ENCODE data around the gene KANSL1.

Gene KANSL1

DNA sequence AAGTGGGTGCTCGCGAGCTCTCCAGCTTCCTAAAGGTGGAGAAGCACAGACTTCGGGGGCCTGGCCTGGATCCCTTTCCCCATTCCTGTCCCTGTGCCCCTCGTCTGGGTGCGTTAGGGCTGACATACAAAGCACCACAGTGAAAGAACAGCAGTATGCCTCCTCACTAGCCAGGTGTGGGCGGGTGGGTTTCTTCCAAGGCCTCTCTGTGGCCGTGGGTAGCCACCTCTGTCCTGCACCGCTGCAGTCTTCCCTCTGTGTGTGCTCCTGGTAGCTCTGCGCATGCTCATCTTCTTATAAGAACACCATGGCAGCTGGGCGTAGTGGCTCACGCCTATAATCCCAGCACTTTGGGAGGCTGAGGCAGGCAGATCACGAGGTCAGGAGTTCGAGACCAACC lies 196.1 kb downstream of the KANSL1 start (continued):
- no peak for TF ChIP-seq ZNF70 (CRISPR knock-in tag; IDR thresholded peaks at IDR 0.05)

DNA sequence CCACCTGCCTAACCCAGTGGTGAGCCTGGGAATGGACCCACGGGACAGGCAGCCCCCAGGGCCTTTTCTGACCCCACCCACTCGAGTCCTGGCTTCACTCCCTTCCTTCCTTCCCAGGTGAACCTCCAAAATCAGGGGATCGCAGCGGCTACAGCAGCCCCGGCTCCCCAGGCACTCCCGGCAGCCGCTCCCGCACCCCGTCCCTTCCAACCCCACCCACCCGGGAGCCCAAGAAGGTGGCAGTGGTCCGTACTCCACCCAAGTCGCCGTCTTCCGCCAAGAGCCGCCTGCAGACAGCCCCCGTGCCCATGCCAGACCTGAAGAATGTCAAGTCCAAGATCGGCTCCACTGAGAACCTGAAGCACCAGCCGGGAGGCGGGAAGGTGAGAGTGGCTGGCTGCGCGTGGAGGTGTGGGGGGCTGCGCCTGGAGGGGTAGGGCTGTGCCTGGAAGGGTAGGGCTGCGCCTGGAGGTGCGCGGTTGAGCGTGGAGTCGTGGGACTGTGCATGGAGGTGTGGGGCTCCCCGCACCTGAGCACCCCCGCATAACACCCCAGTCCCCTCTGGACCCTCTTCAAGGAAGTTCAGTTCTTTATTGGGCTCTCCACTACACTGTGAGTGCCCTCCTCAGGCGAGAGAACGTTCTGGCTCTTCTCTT lies 196.8 kb downstream of the KANSL1 start:
- TF ChIP-seq ZNF70 (CRISPR knock-in tag; IDR thresholded peaks at IDR 0.05), result no peak
- TF ChIP-seq GLIS3 (CRISPR knock-in tag; IDR thresholded peaks at IDR 0.05), result no peak
- no peak for TF ChIP-seq ZFP30 (CRISPR knock-in tag; IDR thresholded peaks at IDR 0.05)
- TF ChIP-seq BACH2 (CRISPR knock-in tag; IDR thresholded peaks at IDR 0.05; ENCODE audit: borderline replicate concordance), result no peak
- TF ChIP-seq, protein P1, sequence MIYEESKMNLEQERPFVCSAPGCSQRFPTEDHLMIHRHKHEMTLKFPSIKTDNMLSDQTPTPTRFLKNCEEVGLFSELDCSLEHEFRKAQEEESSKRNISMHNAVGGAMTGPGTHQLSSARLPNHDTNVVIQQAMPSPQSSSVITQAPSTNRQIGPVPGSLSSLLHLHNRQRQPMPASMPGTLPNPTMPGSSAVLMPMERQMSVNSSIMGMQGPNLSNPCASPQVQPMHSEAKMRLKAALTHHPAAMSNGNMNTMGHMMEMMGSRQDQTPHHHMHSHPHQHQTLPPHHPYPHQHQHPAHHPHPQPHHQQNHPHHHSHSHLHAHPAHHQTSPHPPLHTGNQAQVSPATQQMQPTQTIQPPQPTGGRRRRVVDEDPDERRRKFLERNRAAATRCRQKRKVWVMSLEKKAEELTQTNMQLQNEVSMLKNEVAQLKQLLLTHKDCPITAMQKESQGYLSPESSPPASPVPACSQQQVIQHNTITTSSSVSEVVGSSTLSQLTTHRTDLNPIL (CRISPR knock-in tag; IDR thresholded peaks at IDR 0.05; ENCODE audit: low read depth), result no peak
- TF ChIP-seq, protein P2, sequence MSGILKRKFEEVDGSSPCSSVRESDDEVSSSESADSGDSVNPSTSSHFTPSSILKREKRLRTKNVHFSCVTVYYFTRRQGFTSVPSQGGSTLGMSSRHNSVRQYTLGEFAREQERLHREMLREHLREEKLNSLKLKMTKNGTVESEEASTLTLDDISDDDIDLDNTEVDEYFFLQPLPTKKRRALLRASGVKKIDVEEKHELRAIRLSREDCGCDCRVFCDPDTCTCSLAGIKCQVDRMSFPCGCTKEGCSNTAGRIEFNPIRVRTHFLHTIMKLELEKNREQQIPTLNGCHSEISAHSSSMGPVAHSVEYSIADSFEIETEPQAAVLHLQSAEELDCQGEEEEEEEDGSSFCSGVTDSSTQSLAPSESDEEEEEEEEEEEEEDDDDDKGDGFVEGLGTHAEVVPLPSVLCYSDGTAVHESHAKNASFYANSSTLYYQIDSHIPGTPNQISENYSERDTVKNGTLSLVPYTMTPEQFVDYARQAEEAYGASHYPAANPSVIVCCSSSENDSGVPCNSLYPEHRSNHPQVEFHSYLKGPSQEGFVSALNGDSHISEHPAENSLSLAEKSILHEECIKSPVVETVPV (CRISPR knock-in tag; IDR thresholded peaks at IDR 0.05), result no peak
- TF ChIP-seq SNAI2 (CRISPR knock-in tag; IDR thresholded peaks at IDR 0.05), result no peak
- TF ChIP-seq, protein P3, sequence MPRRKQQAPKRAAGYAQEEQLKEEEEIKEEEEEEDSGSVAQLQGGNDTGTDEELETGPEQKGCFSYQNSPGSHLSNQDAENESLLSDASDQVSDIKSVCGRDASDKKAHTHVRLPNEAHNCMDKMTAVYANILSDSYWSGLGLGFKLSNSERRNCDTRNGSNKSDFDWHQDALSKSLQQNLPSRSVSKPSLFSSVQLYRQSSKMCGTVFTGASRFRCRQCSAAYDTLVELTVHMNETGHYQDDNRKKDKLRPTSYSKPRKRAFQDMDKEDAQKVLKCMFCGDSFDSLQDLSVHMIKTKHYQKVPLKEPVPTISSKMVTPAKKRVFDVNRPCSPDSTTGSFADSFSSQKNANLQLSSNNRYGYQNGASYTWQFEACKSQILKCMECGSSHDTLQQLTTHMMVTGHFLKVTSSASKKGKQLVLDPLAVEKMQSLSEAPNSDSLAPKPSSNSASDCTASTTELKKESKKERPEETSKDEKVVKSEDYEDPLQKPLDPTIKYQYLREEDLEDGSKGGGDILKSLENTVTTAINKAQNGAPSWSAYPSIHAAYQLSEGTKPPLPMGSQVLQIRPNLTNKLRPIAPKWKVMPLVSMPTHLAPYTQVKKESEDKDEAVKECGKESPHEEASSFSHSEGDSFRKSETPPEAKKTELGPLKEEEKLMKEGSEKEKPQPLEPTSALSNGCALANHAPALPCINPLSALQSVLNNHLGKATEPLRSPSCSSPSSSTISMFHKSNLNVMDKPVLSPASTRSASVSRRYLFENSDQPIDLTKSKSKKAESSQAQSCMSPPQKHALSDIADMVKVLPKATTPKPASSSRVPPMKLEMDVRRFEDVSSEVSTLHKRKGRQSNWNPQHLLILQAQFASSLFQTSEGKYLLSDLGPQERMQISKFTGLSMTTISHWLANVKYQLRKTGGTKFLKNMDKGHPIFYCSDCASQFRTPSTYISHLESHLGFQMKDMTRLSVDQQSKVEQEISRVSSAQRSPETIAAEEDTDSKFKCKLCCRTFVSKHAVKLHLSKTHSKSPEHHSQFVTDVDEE (CRISPR knock-in tag; IDR thresholded peaks at IDR 0.05), result no peak
- no peak for TF ChIP-seq TCF4 (CRISPR knock-in tag; IDR thresholded peaks at IDR 0.05; ENCODE audit: borderline replicate concordance)
- no peak for TF ChIP-seq ARNTL (CRISPR knock-in tag; IDR thresholded peaks at IDR 0.05; ENCODE audit: borderline replicate concordance, low read depth)
- TF ChIP-seq PPARA (CRISPR knock-in tag; IDR thresholded peaks at IDR 0.05; ENCODE audit: borderline replicate concordance), result no peak
- TF ChIP-seq ISL1 (CRISPR knock-in tag; IDR thresholded peaks at IDR 0.05), result no peak
- no peak for TF ChIP-seq ZNF8 (CRISPR knock-in tag; IDR thresholded peaks at IDR 0.05)
- TF ChIP-seq, protein P4, sequence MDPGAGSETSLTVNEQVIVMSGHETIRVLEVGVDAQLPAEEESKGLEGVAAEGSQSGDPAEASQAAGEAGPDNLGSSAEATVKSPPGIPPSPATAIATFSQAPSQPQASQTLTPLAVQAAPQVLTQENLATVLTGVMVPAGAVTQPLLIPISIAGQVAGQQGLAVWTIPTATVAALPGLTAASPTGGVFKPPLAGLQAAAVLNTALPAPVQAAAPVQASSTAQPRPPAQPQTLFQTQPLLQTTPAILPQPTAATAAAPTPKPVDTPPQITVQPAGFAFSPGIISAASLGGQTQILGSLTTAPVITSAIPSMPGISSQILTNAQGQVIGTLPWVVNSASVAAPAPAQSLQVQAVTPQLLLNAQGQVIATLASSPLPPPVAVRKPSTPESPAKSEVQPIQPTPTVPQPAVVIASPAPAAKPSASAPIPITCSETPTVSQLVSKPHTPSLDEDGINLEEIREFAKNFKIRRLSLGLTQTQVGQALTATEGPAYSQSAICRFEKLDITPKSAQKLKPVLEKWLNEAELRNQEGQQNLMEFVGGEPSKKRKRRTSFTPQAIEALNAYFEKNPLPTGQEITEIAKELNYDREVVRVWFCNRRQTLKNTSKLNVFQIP (CRISPR knock-in tag; IDR thresholded peaks at IDR 0.05; ENCODE audit: borderline replicate concordance, low read depth), result no peak
- TF ChIP-seq ZFP3 (CRISPR knock-in tag; IDR thresholded peaks at IDR 0.05), result no peak
- TF ChIP-seq TOX (CRISPR knock-in tag; IDR thresholded peaks at IDR 0.05; ENCODE audit: borderline replicate concordance), result no peak
- TF ChIP-seq CSDC2 (CRISPR knock-in tag; IDR thresholded peaks at IDR 0.05), result no peak
- TF ChIP-seq OSR1 (CRISPR knock-in tag; IDR thresholded peaks at IDR 0.05), result no peak
- ATAC-seq, result no peak

DNA sequence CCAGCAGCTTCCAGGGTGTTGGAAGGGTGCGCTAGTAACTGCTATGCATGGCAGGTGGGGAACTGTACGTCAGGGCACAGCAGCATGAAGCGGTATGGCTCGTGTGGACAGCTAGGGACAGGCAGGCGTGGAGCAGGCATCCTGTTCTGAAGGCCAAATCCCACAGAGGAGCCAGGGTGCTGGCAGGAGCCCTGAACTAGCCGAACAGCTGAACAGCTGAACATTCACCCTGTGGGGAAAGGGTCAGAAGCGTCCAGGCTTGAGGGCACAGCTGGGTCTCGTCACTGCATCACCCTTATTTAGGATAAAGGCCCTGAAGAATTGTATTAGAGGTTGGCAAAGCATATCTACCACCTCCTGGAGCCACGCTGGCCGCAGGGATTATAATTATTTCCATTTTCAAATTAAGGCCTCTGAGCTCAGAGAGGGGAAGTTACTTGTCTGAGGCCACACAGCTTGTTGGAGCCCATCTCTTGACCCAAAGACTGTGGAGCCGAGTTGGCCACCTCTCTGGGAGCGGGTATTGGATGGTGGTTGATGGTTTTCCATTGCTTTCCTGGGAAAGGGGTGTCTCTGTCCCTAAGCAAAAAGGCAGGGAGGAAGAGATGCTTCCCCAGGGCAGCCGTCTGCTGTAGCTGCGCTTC lies 197.5 kb downstream of the KANSL1 start:
- ATAC-seq, result no peak
- TF ChIP-seq ZNF565 (CRISPR knock-in tag; conservative IDR thresholded peaks at IDR 0.05; ENCODE audit: low read depth), result no peak
- no peak for TF ChIP-seq PPARA (CRISPR knock-in tag; IDR thresholded peaks at IDR 0.05; ENCODE audit: borderline replicate concordance)
- TF ChIP-seq, protein P5, sequence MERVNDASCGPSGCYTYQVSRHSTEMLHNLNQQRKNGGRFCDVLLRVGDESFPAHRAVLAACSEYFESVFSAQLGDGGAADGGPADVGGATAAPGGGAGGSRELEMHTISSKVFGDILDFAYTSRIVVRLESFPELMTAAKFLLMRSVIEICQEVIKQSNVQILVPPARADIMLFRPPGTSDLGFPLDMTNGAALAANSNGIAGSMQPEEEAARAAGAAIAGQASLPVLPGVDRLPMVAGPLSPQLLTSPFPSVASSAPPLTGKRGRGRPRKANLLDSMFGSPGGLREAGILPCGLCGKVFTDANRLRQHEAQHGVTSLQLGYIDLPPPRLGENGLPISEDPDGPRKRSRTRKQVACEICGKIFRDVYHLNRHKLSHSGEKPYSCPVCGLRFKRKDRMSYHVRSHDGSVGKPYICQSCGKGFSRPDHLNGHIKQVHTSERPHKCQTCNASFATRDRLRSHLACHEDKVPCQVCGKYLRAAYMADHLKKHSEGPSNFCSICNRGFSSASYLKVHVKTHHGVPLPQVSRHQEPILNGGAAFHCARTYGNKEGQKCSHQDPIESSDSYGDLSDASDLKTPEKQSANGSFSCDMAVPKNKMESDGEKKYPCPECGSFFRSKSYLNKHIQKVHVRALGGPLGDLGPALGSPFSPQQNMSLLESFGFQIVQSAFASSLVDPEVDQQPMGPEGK (CRISPR knock-in tag; IDR thresholded peaks at IDR 0.05; ENCODE audit: borderline replicate concordance), result no peak
- no peak for TF ChIP-seq TOX (CRISPR knock-in tag; IDR thresholded peaks at IDR 0.05; ENCODE audit: borderline replicate concordance)
- no peak for TF ChIP-seq BACH2 (CRISPR knock-in tag; IDR thresholded peaks at IDR 0.05; ENCODE audit: borderline replicate concordance)
- TF ChIP-seq, protein P1 (CRISPR knock-in tag; IDR thresholded peaks at IDR 0.05; ENCODE audit: low read depth), result no peak
- TF ChIP-seq TCF4 (CRISPR knock-in tag; IDR thresholded peaks at IDR 0.05; ENCODE audit: borderline replicate concordance), result no peak
- TF ChIP-seq, protein P2 (CRISPR knock-in tag; IDR thresholded peaks at IDR 0.05), result no peak
- TF ChIP-seq ZFP30 (CRISPR knock-in tag; IDR thresholded peaks at IDR 0.05), result no peak
- TF ChIP-seq, protein P4 (CRISPR knock-in tag; IDR thresholded peaks at IDR 0.05; ENCODE audit: borderline replicate concordance, low read depth), result no peak
